Neural progenitor cell (in vitro differentiated cells): ENCODE measurements around the gene RAD51B. TPM values are rescaled to one million over a fixed set of nuclear protein-coding genes. Genes with fewer than 3 reads are reported as not detected.

Source experiments
- DNase-seq: peaks from one replicate; pipeline ENCODE4 v3.0.0-alpha.2; 2016; ENCODE audit warnings: low spot score
- H2AFZ ChIP-seq: fragments of 200-600 bp; sonication (generic); replicated peaks from 2 replicates; pipeline ENCODE4 v1.6.1; 2016; ENCODE audit warnings: antibody characterized with exemption
- H3F3A ChIP-seq: fragments of 200-600 bp; sonication (generic); 2 replicates; pipeline ENCODE4 v1.6.1; 2016; ENCODE audit warnings: antibody characterized with exemption, low read depth
- H3K27ac ChIP-seq: fragments of 200-600 bp; sonication (generic); 2 replicates; pipeline ENCODE4 v1.5.1; 2016; ENCODE audit warnings: mild to moderate bottlenecking
- H3K27me3 ChIP-seq: fragments of 200-600 bp; sonication (generic); 2 replicates; pipeline ENCODE4 v1.6.1; 2016; ENCODE audit warnings: mild to moderate bottlenecking, moderate library complexity
- H3K36me3 ChIP-seq: fragments of 200-600 bp; sonication (generic); 2 replicates; pipeline ENCODE4 v1.5.1; 2016
- H3K4me1 ChIP-seq: fragments of 200-600 bp; sonication (generic); 2 replicates; pipeline ENCODE4 v1.6.1; 2016; ENCODE audit warnings: mixed run types
- H3K4me2 ChIP-seq: fragments of 200-600 bp; sonication (generic); 2 replicates; pipeline ENCODE4 v1.6.1; 2016
- H3K4me3 ChIP-seq: fragments of 200-600 bp; sonication (generic); 2 replicates; pipeline ENCODE4 v1.5.1; 2016
- H3K79me2 ChIP-seq: fragments of 200-600 bp; sonication (generic); 2 replicates; pipeline ENCODE4 v1.6.1; 2016; ENCODE audit warnings: low read depth
- H3K9ac ChIP-seq: fragments of 200-600 bp; sonication (generic); 2 replicates; pipeline ENCODE4 v1.6.1; 2016
- H3K9me3 ChIP-seq: fragments of 200-600 bp; sonication (generic); 2 replicates; pipeline ENCODE4 v1.5.1; 2016; ENCODE audit warnings: low read depth
- H4K20me1 ChIP-seq: fragments of 200-600 bp; sonication (generic); 2 replicates; pipeline ENCODE4 v1.6.1; 2016; ENCODE audit warnings: low read depth
- H3K27ac Mint-ChIP-seq: 3 replicates; pipeline ENCODE4 v1.8.0; 2021; ENCODE audit warnings: mixed read lengths
- H3K27me3 Mint-ChIP-seq: 2 replicates; pipeline ENCODE4 v1.8.0; 2022; ENCODE audit warnings: low read depth, mild to moderate bottlenecking, inconsistent platforms, moderate library complexity, mixed read lengths; ENCODE audit not compliant: insufficient read depth
- H3K36me3 Mint-ChIP-seq: 3 replicates; pipeline ENCODE4 v1.8.0; 2021; ENCODE audit warnings: mixed read lengths
- H3K4me1 Mint-ChIP-seq: 3 replicates; pipeline ENCODE4 v1.8.0; 2021; ENCODE audit warnings: mixed read lengths
- H3K4me3 Mint-ChIP-seq: 3 replicates; pipeline ENCODE4 v1.8.0; 2021; ENCODE audit warnings: mild to moderate bottlenecking, moderate library complexity, mixed read lengths
- H3K9me3 Mint-ChIP-seq: 3 replicates; pipeline ENCODE4 v1.8.0; 2020; ENCODE audit warnings: mixed read lengths
- EZH2 ChIP-seq: fragments of 200-600 bp; sonication (generic); IDR thresholded peaks from 2 replicates; pipeline ENCODE4 v1.6.1; 2017; ENCODE audit warnings: antibody characterized with exemption, mild to moderate bottlenecking, moderate library complexity
- EZH2phosphoT487 ChIP-seq: fragments of 200-600 bp; sonication (generic); IDR thresholded peaks from 2 replicates; pipeline ENCODE4 v1.6.1; 2017; ENCODE audit warnings: antibody characterized with exemption
- total RNA-seq: library from RNA; depleted of rRNA; stranded (reverse); fragments of >200 nt; gene quantifications from 2 replicates; pipeline ENCODE4 v1.2.3, GENCODE V29; 2015; ENCODE audit warnings: low replicate concordance
- TF ChIP-seq, protein P1 (sequence below): fragments of 200-600 bp; sonication (generic); IDR thresholded peaks from 2 replicates; pipeline ENCODE4 v1.5.1; 2017; ENCODE audit warnings: antibody characterized with exemption, mild to moderate bottlenecking

Gene RAD51B
- total RNA-seq, 1 donor from 2014 or later, result 50.5 TPM

GRCh38 chr14:68506645-68507419, 687.3 kb downstream of the RAD51B start:
- H3K4me2 ChIP-seq, result no peak overlapping the region
- no peaks in the 10 kb centered on the region for H3K27me3 ChIP-seq
- Mint-ChIP-seq H3K9me3 (peaks cover 2% of the 10 kb centered on the region), H3K27ac (peak overlapping the region; percentile 83), H3K4me1 (peaks cover 72% of the 10 kb centered on the region), H3K27me3 (no peaks in the 10 kb centered on the region), H3K36me3 (no peaks in the 10 kb centered on the region), H3K4me3 (peak overlapping the region; percentile 36)
- H3K4me1 ChIP-seq, result peaks cover 45% of the 10 kb centered on the region
- no peaks in the 10 kb centered on the region for H4K20me1 ChIP-seq
- no peak for DNase-seq
- peaks cover 19% of the 10 kb centered on the region for H3F3A ChIP-seq
- no peak overlapping the region for H2AFZ ChIP-seq
- no peak overlapping the region for H3K4me3 ChIP-seq
- TF ChIP-seq EZH2, result no peak
- no peak for TF ChIP-seq EZH2phosphoT487
- TF ChIP-seq, protein P1, sequence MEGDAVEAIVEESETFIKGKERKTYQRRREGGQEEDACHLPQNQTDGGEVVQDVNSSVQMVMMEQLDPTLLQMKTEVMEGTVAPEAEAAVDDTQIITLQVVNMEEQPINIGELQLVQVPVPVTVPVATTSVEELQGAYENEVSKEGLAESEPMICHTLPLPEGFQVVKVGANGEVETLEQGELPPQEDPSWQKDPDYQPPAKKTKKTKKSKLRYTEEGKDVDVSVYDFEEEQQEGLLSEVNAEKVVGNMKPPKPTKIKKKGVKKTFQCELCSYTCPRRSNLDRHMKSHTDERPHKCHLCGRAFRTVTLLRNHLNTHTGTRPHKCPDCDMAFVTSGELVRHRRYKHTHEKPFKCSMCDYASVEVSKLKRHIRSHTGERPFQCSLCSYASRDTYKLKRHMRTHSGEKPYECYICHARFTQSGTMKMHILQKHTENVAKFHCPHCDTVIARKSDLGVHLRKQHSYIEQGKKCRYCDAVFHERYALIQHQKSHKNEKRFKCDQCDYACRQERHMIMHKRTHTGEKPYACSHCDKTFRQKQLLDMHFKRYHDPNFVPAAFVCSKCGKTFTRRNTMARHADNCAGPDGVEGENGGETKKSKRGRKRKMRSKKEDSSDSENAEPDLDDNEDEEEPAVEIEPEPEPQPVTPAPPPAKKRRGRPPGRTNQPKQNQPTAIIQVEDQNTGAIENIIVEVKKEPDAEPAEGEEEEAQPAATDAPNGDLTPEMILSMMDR, result no peak
- no peaks in the 10 kb centered on the region for H3K79me2 ChIP-seq
- no peaks in the 10 kb centered on the region for H3K36me3 ChIP-seq
- no peaks in the 10 kb centered on the region for H3K9me3 ChIP-seq
- H3K9ac ChIP-seq, result no peak overlapping the region
- no peak overlapping the region for H3K27ac ChIP-seq

GRCh38 chr14:68507544-68508081, 688.0 kb downstream of the RAD51B start:
- H3K9me3 Mint-ChIP-seq, result peaks cover 2% of the 10 kb centered on the region
- TF ChIP-seq, protein P1, result no peak
- TF ChIP-seq EZH2phosphoT487 (no peak), EZH2 (no peak)
- H3K4me1 Mint-ChIP-seq, result peaks cover 71% of the 10 kb centered on the region

DNA sequence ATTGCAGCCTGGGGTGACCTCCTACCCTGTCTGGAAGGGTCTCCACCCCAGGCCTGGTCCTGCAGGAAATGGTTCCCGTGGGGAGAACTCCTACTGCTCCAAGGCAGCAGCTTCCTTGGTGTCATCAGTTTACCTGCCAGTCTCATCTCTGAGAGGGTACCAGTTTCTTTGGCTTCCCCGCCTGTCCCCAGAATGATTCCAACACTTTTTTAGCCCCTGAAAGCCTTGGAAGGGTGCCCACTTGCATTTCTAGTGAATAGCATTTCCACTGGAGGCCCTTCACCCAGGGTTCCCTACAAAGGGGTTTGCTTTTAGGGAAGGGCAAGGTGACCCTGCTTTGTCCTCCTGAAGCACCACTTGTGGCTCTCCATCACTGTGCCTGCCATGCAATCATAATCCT, 689.0 kb downstream of the RAD51B start:
- Histone ChIP-seq H3K4me1 (peaks cover 27% of the 10 kb centered on the region), H3K4me2 (no peak overlapping the region), H3F3A (peaks cover 6% of the 10 kb centered on the region), H3K27me3 (no peaks in the 10 kb centered on the region), H3K36me3 (no peaks in the 10 kb centered on the region), H3K9ac (no peak overlapping the region), H3K79me2 (no peaks in the 10 kb centered on the region), H3K9me3 (no peaks in the 10 kb centered on the region), H2AFZ (no peak overlapping the region), H4K20me1 (no peaks in the 10 kb centered on the region), H3K27ac (no peak overlapping the region), H3K4me3 (no peak overlapping the region)
- H3K4me1 Mint-ChIP-seq, result peaks cover 65% of the 10 kb centered on the region
- H3K27ac Mint-ChIP-seq, result peak overlapping the region; percentile 45
- TF ChIP-seq EZH2, result no peak
- TF ChIP-seq EZH2phosphoT487, result no peak
- TF ChIP-seq, protein P1, result no peak
- H3K36me3 Mint-ChIP-seq, result no peaks in the 10 kb centered on the region
- no peak overlapping the region for H3K4me3 Mint-ChIP-seq
- no peaks in the 10 kb centered on the region for H3K27me3 Mint-ChIP-seq
- peaks cover 2% of the 10 kb centered on the region for H3K9me3 Mint-ChIP-seq
- DNase-seq, result no peak

More at GRCh38 chr14:68507544-68508081, 688.0 kb downstream of the RAD51B start:
- peaks cover 37% of the 10 kb centered on the region for H3K4me1 ChIP-seq
- H3K9me3 ChIP-seq, result no peaks in the 10 kb centered on the region
- Mint-ChIP-seq H3K27me3 (no peaks in the 10 kb centered on the region), H3K4me3 (no peak overlapping the region), H3K36me3 (no peaks in the 10 kb centered on the region), H3K27ac (no peak overlapping the region)
- no peak overlapping the region for H3K9ac ChIP-seq
- no peaks in the 10 kb centered on the region for H4K20me1 ChIP-seq
- no peak overlapping the region for H3K4me2 ChIP-seq
- no peaks in the 10 kb centered on the region for H3K27me3 ChIP-seq
- peaks cover 13% of the 10 kb centered on the region for H3F3A ChIP-seq
- no peak overlapping the region for H2AFZ ChIP-seq
- H3K36me3 ChIP-seq, result no peaks in the 10 kb centered on the region
- DNase-seq, result no peak
- no peak overlapping the region for H3K27ac ChIP-seq
- H3K79me2 ChIP-seq, result no peaks in the 10 kb centered on the region
- no peak overlapping the region for H3K4me3 ChIP-seq
